ENCODE results near the gene DDB1.

Gene DDB1

GRCh38 chr11:61356706-61357105 lies 23.8 kb upstream of the DDB1 start:
- no peak for TF ChIP-seq CTCF (IDR thresholded peaks at IDR 0.05; ENCODE audit: low read depth, low read length)
- in situ Hi-C loops (cut with HindIII; ENCODE audit: low sequenced_read_pairs), result no loop called here
- DNase-seq (ENCODE audit: low read depth, low spot score), result no peak
- no peak overlapping the region for H3K4me3 ChIP-seq (ENCODE audit: low read depth, low read length)

GRCh38 chr11:61354208-61354607 lies 21.3 kb upstream of the DDB1 start:
- DNase-seq (ENCODE audit: low read depth, low spot score), result no peak
- in situ Hi-C loops (cut with HindIII; ENCODE audit: low sequenced_read_pairs), result no loop called here
- H3K4me3 ChIP-seq (ENCODE audit: low read depth, low read length), result no peak overlapping the region
- TF ChIP-seq CTCF (IDR thresholded peaks at IDR 0.05; ENCODE audit: low read depth, low read length), result no peak

GRCh38 chr11:61353131-61354067 lies 20.5 kb upstream of the DDB1 start:
- TF ChIP-seq CTCF (IDR thresholded peaks at IDR 0.05; ENCODE audit: low read depth, low read length), result no peak
- no peak overlapping the region for H3K4me3 ChIP-seq (ENCODE audit: low read depth, low read length)
- DNase-seq (ENCODE audit: low read depth, low spot score), result no peak
- in situ Hi-C loops (cut with HindIII; ENCODE audit: low sequenced_read_pairs), result no loop called here

- DNase-seq (ENCODE audit: low read depth, low spot score), result no peak
- TF ChIP-seq CTCF (IDR thresholded peaks at IDR 0.05; ENCODE audit: low read depth, low read length), result no peak
- in situ Hi-C loops (cut with HindIII; ENCODE audit: low sequenced_read_pairs), result no loop called here
- H3K4me3 ChIP-seq (ENCODE audit: low read depth, low read length), result no peak overlapping the region
These were observed 19.1 kb upstream of the DDB1 start for GRCh38 chr11:61352038-61352437.

GRCh38 chr11:61350803-61351202 lies 17.9 kb upstream of the DDB1 start:
- no peak overlapping the region for H3K4me3 ChIP-seq (ENCODE audit: low read depth, low read length)
- TF ChIP-seq CTCF (IDR thresholded peaks at IDR 0.05; ENCODE audit: low read depth, low read length), result no peak
- DNase-seq (ENCODE audit: low read depth, low spot score), result no peak
- in situ Hi-C loops (cut with HindIII; ENCODE audit: low sequenced_read_pairs), result no loop called here

GRCh38 chr11:61350336-61350735 lies 17.4 kb upstream of the DDB1 start:
- no peak for DNase-seq (ENCODE audit: low read depth, low spot score)
- in situ Hi-C loops (cut with HindIII; ENCODE audit: low sequenced_read_pairs), result no loop called here
- H3K4me3 ChIP-seq (ENCODE audit: low read depth, low read length), result no peak overlapping the region
- no peak for TF ChIP-seq CTCF (IDR thresholded peaks at IDR 0.05; ENCODE audit: low read depth, low read length)
